NT2/D1 (cell line): ENCODE data around the gene CCDC171.

Source experiments
- YY1 ChIP-seq: IDR thresholded peaks from 2 replicates; pipeline ENCODE4 v1.6.1; 2011; ENCODE audit not compliant: insufficient read length, insufficient read depth
- ZNF274 ChIP-seq: IDR thresholded peaks from 2 replicates; pipeline ENCODE4 v1.6.1; 2011; ENCODE audit warnings: mild to moderate bottlenecking, low read depth, low read length

- TF ChIP-seq YY1, result no peak
- TF ChIP-seq ZNF274, result no peak
Observed at GRCh38 chr9:15618540-15619331, 65.9 kb downstream of the CCDC171 start.
